G401 (cell line): ENCODE results near the gene HOXB9. TPM values are rescaled to one million over a fixed set of nuclear protein-coding genes. Genes with fewer than 3 reads are reported as not detected.

Experiments used
- DNase-seq: peaks from one replicate; pipeline ENCODE4 v3.0.0-alpha.2; 2015; ENCODE audit warnings: low spot score
- in situ Hi-C: cut with HindIII; loops from 2 replicates; pipeline ENCODE4 v1.10.0; 2016; ENCODE audit warnings: low sequenced_read_pairs, mixed read lengths
- total RNA-seq: library from RNA; depleted of rRNA; stranded (reverse); fragments of >200 nt; shearing (Covaris generic); gene quantifications from 2 replicates; pipeline ENCODE4 v1.2.3, GENCODE V29; 2014

HOXB9 gene
- total RNA-seq, 1 experiment from 2014 or later = 4.1 TPM

GRCh38 chr17:48613862-48614694 is 12.1 kb downstream of the HOXB9 start:
- in situ Hi-C loops = no loop called here
- no peak for DNase-seq

DNA sequence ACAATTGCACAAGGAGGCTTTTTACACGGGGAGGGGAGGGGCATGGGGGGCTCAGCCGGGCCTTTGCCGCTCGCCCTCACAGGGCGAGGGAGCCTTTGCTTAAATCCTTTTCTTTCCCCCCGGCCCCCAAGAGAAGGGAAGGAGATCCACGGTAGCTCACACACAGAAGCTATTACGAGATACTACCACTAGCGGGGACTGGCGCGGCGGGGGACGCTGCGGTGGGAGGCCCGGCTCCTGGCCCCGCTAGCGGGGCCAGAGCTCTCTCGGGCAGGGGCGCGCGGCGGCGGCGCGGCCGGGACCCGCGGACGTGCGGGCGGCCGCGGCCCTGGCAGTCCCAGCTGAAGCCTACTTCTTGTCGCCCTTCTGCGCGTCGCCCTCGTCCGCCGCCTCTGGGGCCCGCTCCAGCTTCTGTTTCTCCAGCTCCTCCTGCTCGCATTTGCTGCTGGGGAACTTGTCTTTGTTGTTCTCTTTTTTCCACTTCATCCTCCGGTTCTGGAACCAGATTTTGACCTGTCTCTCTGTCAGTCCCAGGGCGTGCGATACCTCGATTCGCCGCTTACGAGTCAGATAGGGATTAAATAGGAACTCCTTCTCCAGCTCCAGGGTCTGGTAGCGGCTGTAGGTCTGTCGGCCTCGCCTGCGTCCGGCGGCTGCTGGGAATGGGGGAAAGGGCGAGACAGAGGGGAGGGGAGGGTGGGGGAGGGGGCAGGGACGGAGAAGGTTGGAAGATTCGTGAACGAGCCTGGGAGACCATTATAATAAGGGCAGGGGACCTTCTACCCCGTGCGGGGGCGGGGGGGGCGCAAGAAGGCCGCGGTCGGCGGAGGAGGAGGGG is 13.1 kb downstream of the HOXB9 start:
- no peak for DNase-seq
- in situ Hi-C loops = no loop called here

DNA sequence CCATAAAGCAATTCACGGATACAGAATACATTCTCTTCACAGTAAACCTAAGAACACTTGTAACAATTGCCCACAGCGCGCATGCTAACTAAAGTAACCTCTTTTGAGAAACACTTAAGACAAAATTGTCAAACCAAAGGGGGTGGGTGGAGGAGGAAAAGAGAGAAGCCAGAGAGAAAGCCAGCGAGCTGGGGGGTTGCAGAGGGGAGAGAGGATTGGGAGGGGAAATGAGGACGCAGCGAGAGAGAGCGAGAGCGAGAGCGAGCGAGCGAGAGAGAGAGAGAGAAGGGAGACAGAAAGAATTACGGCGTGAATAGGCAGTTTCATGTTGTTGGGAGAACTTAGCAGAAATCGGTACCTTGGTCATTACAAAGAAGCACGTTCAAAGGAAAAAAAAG is 13.7 kb downstream of the HOXB9 start:
- DNase-seq = no peak
- in situ Hi-C loops = no loop called here

GRCh38 chr17:48611681-48612455 is 14.3 kb downstream of the HOXB9 start:
- in situ Hi-C loops = no loop called here
- DNase-seq = no peak

DNA sequence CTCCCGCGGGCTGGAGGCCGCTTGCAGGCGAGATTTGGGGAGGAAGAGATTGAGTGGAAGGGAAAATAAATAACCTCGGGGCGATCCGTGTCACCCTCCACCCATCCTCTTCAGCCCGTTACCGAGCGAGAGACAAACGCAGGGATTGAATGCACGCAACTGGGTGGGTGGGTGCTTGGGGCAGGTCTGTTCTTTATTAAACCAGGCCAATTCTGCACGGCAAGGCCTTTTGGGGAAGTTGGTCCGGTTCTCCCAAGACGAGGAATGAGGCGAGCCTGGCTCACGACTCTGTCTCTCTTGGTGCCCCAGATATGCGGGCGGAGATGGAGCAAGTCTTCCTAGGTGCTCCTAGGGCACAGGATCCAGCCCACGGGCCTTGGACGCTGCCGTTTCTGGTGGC is 14.9 kb downstream of the HOXB9 start:
- in situ Hi-C loops = no loop called here
- no peak for DNase-seq

- in situ Hi-C loops = no loop called here
- DNase-seq = no peak
Measured at GRCh38 chr17:48610282-48611211, 15.6 kb downstream of the HOXB9 start, which contains the start of gene HOXB7. HOXB7 (minus strand) TSS chr17:48611017; CDS start chr17:48610918, 99 bp downstream.

DNA sequence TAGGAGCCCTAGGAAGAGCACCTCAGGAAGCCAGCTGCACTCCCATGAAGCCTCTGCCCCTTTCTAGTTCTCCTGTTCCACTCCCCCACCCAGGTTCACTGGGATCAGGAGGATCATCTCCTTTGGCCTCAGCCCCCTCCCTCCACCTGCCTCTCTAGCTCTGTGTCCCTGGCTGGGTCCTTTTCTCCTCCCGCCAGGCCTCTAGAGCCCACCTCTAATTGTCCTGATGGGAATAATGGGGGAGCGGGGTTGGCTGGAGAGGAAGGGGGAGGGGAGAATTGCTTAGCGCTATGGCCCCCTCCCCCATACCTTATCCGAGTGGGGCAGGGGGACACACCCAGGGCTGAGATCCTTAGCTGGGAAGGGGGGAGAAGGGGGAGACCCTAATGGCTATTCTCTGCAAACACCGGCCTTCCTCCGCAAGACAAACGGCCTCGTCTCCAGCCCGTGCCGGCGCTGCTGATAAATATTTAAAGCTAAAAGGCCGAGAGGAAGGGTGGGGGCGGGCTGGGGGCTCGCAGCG is 16.3 kb downstream of the HOXB9 start:
- in situ Hi-C loops = no loop called here
- DNase-seq = no peak

GRCh38 chr17:48609033-48609432 is 17.1 kb downstream of the HOXB9 start:
- no peak for DNase-seq
- in situ Hi-C loops = no loop called here

- in situ Hi-C loops = no loop called here
- no peak for DNase-seq
Measured at GRCh38 chr17:48608494-48608834, 17.7 kb downstream of the HOXB9 start.

DNA sequence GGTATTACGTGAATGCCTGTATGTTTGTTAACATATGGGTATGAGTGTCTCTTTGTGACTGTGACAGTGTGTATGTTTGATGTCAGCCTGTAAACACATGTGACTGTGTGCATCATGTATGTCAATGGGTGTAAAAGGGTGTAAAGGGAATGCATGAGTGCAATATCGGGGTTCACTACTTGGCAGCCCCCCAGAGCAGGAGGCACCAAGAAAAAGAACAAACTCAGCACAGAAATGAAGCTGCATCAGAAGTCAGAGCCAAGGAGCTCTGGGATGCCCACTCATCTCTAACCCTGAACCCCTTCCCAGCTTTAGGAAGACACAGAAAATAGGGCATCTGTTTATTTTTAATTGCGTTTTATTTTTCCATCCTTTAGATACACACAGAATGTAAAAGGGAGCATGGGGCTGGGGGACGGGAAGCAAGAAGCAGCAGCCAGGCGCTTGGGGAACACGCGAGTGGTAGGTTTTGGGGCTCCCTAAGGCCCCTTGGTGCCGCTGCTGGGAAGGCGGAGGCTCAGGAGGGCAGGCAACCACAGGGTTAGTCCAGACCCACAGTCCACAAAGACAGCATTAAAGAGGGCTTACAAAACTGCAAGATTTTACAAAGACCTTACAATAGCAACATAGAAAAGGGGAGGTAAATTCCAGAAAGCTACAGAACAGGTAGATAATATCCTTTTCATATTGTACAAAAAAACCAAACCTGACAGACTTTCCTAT is 19.1 kb downstream of the HOXB9 start:
- no peak for DNase-seq
- in situ Hi-C loops = no loop called here

GRCh38 chr17:48605991-48606891 is 19.9 kb downstream of the HOXB9 start:
- in situ Hi-C loops = no loop called here
- no peak for DNase-seq

GRCh38 chr17:48605409-48605919 is 20.7 kb downstream of the HOXB9 start:
- DNase-seq = no peak
- in situ Hi-C loops = no loop called here

GRCh38 chr17:48604770-48605329 is 21.3 kb downstream of the HOXB9 start, which contains the start of gene HOXB6:
HOXB6 (minus strand) TSS chr17:48604986; CDS start chr17:48598150, 6,836 bp downstream.
- DNase-seq = no peak
- in situ Hi-C loops = no loop called here

DNA sequence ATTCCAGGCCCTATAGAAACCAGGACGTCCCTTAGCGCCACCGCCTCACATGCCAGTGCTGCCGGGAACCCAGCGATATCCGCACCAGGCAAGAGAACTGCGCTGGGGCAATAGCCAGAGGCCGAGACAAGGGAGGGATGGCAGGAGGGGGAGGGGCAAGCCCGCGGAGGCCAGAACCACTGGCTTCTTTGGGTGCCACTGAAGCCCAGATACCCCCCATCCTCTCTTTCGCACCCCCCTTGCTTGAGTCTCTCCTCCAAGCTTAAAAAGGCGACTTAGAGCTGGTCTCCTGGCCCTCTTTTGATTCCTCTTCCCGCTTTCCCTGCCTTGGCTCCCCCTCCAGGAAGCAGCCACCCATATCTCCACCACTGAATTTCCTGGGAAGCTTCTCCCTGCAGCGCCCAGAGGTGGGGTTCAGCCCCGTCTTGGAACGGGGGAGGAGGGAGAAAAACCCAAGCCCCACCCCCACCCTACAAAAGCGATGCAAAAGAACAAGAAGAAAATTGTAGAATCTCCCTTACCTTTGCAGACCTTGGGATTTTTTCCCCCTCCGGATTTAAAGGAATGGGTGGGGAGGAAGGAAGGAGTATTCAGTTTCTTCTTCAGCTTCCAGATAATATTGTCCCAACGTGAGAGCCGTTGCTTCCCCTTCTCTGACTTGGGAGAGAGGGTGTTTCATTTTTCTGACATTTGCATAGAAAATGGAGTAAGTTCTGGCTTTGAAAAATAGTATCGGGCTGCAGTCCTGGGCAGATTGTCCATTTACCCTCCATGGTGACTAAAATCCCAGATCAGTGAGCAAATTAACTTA is 22.0 kb downstream of the HOXB9 start:
- in situ Hi-C loops = no loop called here
- no peak for DNase-seq
